Progenitor cell of endocrine pancreas (in vitro differentiated cells): ENCODE measurements around the gene KRTAP10-4. TPM values are rescaled to one million over a fixed set of nuclear protein-coding genes. Genes with fewer than 3 reads are reported as not detected.

ENCODE experiments used
- DNase-seq: peaks from one replicate; pipeline ENCODE4 v3.0.0; 2021; ENCODE audit warnings: low spot score; ENCODE audit not compliant: unreplicated experiment
- H3K27ac Mint-ChIP-seq: 2 replicates; pipeline ENCODE4 v1.8.0; 2021; ENCODE audit warnings: mild to moderate bottlenecking, moderate library complexity, mixed read lengths
- H3K27me3 Mint-ChIP-seq: 2 replicates; pipeline ENCODE4 v1.8.0; 2021; ENCODE audit warnings: mixed read lengths
- H3K36me3 Mint-ChIP-seq: 2 replicates; pipeline ENCODE4 v1.8.0; 2022; ENCODE audit warnings: mixed read lengths; ENCODE audit not compliant: insufficient read depth
- H3K4me1 Mint-ChIP-seq: 2 replicates; pipeline ENCODE4 v1.8.0; 2021; ENCODE audit warnings: low read depth, mixed read lengths
- H3K4me3 Mint-ChIP-seq: 2 replicates; pipeline ENCODE4 v1.8.0; 2021; ENCODE audit warnings: low read depth, mild to moderate bottlenecking, moderate library complexity, mixed read lengths
- H3K9me3 Mint-ChIP-seq: 2 replicates; pipeline ENCODE4 v1.8.0; 2021; ENCODE audit warnings: low read depth, mixed read lengths
- CTCF ChIP-seq: fragments of 200-600 bp; sonication (generic); IDR thresholded peaks from one replicate; pipeline ENCODE4 v1.5.0; 2021; ENCODE audit warnings: antibody characterized with exemption, mild to moderate bottlenecking; ENCODE audit not compliant: unreplicated experiment
- total RNA-seq: library from RNA; stranded (reverse); gene quantifications from 2 replicates; pipeline ENCODE4 v1.2.1, GENCODE V29; 2021

The KRTAP10-4 gene
- total RNA-seq, 1 donor from 2014 or later = not detected

DNA sequence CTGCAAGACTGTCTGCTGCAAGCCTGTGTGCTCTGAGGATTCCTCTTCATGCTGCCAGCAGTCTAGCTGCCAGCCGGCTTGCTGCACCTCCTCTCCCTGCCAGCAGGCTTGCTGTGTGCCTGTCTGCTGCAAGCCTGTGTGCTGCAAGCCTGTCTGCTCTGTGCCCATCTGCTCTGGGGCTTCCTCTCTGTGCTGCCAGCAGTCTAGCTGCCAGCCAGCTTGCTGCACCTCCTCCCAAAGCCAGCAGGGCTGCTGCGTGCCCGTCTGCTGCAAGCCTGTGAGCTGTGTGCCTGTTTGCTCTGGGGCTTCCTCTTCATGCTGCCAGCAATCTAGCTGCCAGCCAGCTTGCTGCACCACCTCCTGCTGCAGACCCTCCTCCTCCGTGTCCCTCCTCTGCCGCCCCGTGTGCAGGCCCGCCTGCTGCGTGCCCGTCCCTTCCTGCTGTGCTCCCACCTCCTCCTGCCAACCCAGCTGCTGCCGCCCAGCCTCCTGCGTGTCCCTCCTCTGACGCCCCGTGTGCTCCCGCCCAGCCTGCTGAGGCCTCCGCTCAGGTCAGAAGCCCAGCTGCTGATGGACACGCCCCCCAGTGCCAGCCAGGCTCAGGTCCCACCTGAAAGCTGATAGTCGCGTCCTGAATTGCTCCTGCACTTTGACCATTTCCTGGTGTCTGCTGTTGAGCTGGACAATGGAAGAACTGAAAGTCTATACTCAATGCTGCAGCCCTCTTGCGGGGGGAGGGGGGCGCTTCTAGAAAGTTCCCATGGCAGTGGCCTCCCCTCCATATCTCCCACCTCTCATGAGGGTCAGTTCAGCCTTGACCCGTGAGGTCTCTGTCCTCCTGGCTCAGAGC, 1.2 kb downstream of the KRTAP10-4 start:
- H3K27ac Mint-ChIP-seq = peak overlapping the region; percentile 19
- H3K4me1 Mint-ChIP-seq = peaks cover 3% of the 10 kb centered on the region
- DNase-seq = no peak
- no peak for TF ChIP-seq CTCF
- no peak overlapping the region for H3K4me3 Mint-ChIP-seq
- H3K9me3 Mint-ChIP-seq = peaks cover 23% of the 10 kb centered on the region
- H3K27me3 Mint-ChIP-seq = no peaks in the 10 kb centered on the region
- H3K36me3 Mint-ChIP-seq = no peaks in the 10 kb centered on the region

GRCh38 chr21:44575307-44576024, 1.9 kb downstream of the KRTAP10-4 start:
- TF ChIP-seq CTCF = no peak
- DNase-seq = no peak
- Mint-ChIP-seq H3K27ac (peak overlapping the region; percentile 19), H3K4me1 (peaks cover 3% of the 10 kb centered on the region), H3K27me3 (no peaks in the 10 kb centered on the region), H3K4me3 (no peak overlapping the region), H3K9me3 (peaks cover 21% of the 10 kb centered on the region), H3K36me3 (no peaks in the 10 kb centered on the region)

- Mint-ChIP-seq H3K9me3 (peaks cover 19% of the 10 kb centered on the region), H3K4me3 (no peak overlapping the region), H3K27me3 (no peaks in the 10 kb centered on the region), H3K27ac (no peak overlapping the region), H3K4me1 (peaks cover 3% of the 10 kb centered on the region), H3K36me3 (no peaks in the 10 kb centered on the region)
- DNase-seq = no peak
- no peak for TF ChIP-seq CTCF
Measured at GRCh38 chr21:44576025-44576420, 2.5 kb downstream of the KRTAP10-4 start.

DNA sequence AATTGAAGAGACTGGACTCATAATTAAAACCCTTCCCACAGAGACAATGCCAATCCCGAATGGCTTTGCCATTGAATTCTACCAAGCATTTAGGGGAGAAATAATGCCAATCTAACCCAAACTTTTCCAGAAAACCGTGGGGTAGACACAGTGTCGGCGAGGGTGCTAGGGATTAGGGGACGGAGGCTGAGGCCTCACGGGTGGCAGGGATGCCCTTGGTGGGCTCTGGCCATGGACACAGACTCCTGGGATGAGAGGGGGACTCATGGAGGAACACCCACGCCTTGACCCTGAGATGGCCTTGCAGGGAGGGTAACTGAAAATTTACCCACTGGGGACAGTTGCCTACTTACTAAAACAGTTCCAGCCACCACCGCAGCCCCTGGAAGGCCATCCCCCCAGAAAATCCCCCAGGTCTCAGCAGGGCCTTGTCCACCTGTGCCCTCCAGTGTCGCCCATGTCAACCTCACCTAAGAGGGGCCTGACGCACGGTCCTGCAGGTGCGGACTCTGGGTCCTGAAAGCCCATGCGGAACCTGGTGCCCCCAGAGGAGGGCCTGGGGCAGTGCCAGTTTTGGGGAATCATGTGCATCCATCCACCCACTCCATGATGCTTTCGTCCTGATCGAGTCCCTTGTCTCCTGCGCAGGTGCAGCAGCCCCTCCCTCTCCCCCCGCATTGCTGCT, 5.0 kb downstream of the KRTAP10-4 start:
- peaks cover 20% of the 10 kb centered on the region for H3K9me3 Mint-ChIP-seq
- TF ChIP-seq CTCF = no peak
- peaks cover 6% of the 10 kb centered on the region for H3K27me3 Mint-ChIP-seq
- peaks cover 3% of the 10 kb centered on the region for H3K4me1 Mint-ChIP-seq
- H3K27ac Mint-ChIP-seq = no peak overlapping the region
- no peak for DNase-seq
- H3K4me3 Mint-ChIP-seq = no peak overlapping the region
- peaks cover 2% of the 10 kb centered on the region for H3K36me3 Mint-ChIP-seq

DNA sequence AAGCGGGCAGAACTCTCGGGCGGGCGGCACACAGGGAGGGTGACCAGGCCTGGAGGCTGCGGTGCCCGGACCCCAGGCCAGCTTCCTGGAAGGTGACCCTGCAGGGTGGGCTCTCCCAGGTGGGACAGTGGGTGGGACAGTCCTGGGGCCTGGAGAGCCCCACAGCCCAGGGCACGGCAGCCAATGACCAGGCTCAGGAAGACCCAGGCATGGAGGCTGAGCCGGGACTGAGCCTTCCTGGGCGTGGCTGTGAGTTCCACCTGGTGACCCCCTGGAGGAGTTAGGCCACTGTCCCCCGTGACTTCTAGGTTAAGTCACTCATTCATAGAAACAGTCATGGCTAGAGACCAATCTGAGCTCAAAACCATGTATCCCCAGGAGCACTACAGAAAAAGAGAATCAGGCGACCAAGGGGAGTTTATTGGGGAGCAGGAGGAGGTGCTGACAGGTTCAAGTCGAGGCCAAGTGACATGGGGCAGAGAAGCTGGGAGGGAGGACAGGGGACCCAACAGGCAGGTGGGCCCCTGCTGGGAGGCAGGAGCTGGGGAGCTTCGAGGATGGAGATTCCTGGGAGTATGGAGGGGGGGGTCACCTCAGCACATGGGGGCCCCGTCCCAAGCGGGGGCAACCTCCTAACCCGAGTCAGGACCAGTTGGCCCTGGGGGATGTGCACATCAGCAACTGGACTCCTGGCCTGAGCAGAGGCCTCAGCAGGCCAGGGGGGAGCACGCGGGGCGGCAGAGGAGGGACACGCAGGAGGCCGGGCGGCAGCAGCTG, 5.7 kb downstream of the KRTAP10-4 start:
- DNase-seq = no peak
- Mint-ChIP-seq H3K4me1 (peaks cover 3% of the 10 kb centered on the region), H3K9me3 (peaks cover 20% of the 10 kb centered on the region), H3K27ac (no peak overlapping the region), H3K27me3 (peaks cover 6% of the 10 kb centered on the region), H3K36me3 (peaks cover 2% of the 10 kb centered on the region), H3K4me3 (no peak overlapping the region)
- no peak for TF ChIP-seq CTCF
